Omental fat pad (tissue), 4 donors: ENCODE results near the gene LIMK2. TPM values are rescaled to one million over a fixed set of nuclear protein-coding genes. Genes with fewer than 3 reads are reported as not detected.

Source experiments
- ATAC-seq: fragments of 150-250 bp; one replicate; pipeline ENCODE4 v1.9.1; 2016; ENCODE audit warnings: mild to moderate bottlenecking, moderate library complexity; ENCODE audit not compliant: low FRiP score
- DNase-seq: peaks from one replicate; pipeline ENCODE4 v3.0.0-alpha.2; 2019; ENCODE audit warnings: low spot score
- CTCF ChIP-seq, 3 donors: fragments of 450-650 bp; IDR thresholded peaks; one replicate each; pipeline ENCODE4 v1.5.1; 2016 to 2017; ENCODE audit warnings: antibody characterized with exemption in 3 of 3, mild to moderate bottlenecking in 3 of 3, moderate library complexity in 2 of 3
- small RNA-seq: library from RNA; depleted of rRNA; stranded (forward); fragments of <200 nt; gene quantifications from one replicate; pipeline ENCODE3, GENCODE V24; 2016
- total RNA-seq, 4 donors: library from RNA; depleted of rRNA; stranded (reverse); fragments of >200 nt; gene quantifications; one replicate each; pipeline ENCODE4 v1.1.0, GENCODE V29; 2016

Gene LIMK2
- total RNA-seq, 4 donors from 2014 or later = 32.0 to 66.2 (median 40.7) TPM

DNA sequence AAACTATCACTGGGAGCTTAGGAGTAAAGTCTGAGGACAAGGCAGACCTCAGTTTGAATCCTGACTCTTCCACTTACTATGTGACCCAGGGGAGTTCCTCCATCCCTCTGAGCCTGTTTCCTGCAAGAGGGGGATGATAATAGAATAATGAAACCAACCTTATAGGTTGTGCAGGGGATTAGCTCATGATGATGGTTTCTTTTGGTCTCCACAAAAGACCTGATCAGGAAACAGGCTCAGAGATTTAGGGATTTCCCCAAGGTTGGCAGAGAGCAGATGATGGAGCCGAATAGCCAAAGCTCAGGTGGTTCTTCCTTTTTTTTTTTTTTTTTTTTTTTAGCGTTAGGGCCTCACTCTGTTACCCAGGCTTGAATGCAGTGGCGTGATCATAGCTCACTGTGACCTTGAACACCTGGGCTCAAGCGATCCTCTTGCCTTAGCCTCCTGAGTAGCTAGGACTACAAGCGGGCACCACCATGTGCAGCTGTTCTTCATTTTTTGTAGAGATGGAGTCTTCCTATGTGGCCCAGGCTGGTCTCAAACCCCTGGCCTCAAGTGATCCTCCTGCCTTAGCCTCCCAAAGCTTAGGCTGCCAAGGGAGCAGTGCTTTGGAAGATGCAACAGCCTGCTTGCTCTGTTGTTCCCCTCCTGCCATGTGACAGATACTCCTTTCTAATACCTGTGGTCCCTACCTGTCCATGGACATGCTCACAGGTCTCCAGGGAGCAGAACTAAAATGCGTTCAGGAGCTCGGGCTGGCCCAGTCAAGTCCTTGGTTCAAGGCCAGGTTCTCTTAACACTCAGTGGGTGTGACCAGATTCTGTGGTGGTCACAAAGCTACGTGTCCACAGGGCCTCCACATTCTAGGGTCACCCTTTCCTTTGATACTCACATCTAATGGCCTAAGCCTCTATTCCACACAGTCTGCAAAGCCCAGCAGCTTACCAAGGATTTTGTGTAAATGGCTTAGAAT is 111.8 kb downstream of the LIMK2 start:
- DNase-seq = no peak
- no peak for TF ChIP-seq CTCF (IDR thresholded peaks at IDR 0.05)
- ATAC-seq = no peak

DNA sequence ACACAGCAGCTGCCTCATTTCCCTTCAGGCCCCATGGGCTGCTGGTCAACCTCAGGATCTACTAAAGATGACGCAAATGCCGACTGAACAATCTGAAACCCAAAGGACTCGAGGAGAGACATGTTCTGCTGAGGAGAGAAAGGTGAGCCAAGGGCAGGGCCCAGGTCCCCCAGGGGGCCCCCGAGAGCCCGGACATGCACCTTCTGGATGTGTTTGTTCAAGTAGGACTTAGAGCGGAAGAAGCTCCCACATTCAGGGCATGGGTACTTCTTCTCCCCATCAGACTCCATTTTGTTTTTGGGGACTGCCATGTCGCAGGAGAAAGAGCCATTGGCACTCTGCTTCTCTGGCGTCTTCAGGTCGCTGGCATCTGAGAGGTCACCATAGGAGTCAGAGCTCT is 114.8 kb downstream of the LIMK2 start:
- ATAC-seq = no peak
- TF ChIP-seq CTCF (IDR thresholded peaks at IDR 0.05) = no peak
- no peak for DNase-seq

DNA sequence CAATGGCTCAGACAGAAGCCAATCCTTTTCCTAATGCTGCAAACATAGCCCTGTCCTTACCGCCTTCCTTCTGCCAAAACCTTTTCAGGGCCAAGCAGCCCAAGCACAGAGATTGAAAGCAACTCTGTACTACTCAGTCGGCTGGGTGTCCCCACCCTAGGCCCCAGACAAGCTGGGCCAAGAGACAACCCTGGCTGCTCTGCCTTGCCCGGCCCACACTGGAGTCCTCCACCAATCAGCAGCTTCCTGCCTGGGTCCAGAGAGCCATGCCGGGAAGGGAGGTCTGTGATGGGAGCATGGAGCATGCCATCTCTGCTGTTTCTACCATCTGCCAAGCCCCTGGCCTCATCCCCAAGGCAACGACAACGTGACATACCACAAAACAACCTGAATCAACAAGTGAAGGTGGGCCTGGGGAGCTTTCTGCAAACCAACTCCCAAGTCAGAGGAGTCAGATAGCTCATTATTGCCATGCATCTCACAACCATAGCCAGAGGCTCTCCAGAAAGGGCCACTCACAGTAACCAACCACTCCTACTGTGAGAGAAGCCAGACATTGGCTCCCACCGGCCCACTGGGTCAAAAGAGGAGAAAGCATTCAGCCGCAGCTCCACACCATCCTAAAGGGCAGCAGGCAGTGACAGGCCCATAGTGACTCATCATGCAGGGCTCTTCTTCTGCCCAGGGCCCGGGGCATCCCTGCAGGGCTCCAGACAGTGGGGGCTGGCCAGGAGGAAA is 115.9 kb downstream of the LIMK2 start:
- DNase-seq = no peak
- ATAC-seq = no peak

GRCh38 chr22:31328544-31328960 is 116.5 kb downstream of the LIMK2 start:
- TF ChIP-seq CTCF (IDR thresholded peaks at IDR 0.05) = no peak
- ATAC-seq (no peak), DNase-seq (no peak)

More for the DNA sequence above, 115.9 kb downstream of the LIMK2 start:
- TF ChIP-seq CTCF (IDR thresholded peaks at IDR 0.05) = no peak

- TF ChIP-seq CTCF (IDR thresholded peaks at IDR 0.05) = no peak
- ATAC-seq (no peak), DNase-seq (no peak)
Measured at GRCh38 chr22:31329029-31329428, 116.9 kb downstream of the LIMK2 start.

Small RNA genes within 50 kb of the gene (small RNA-seq; reads per million reads assigned to genes)
- gene RF00019 (not detected), gene RNA5SP496 (not detected), gene RNU6-1128P (not detected)

Other genes with a start within 250 kb of the LIMK2 start
- 10 to 100 TPM; 13.9 to 18.6 (median 16.0) TPM for gene MORC2, start 243.5 kb upstream of the LIMK2 start, total RNA-seq
- gene TUG1, start 243.0 kb upstream of the LIMK2 start, total RNA-seq = 100 to 1,000 TPM in 1 of 4 donors, 10 to 100 TPM in 3; 55.9 to 108 (median 61.0) TPM
- 100 to 1,000 TPM in 1 of 4 donors, 10 to 100 TPM in 3; 29.2 to 116 (median 32.2) TPM for gene SMTN, start 131.0 kb upstream of the LIMK2 start, total RNA-seq
- 100 to 1,000 TPM; 162 to 346 (median 230) TPM for gene SELENOM, start 104.7 kb upstream of the LIMK2 start, total RNA-seq
- gene INPP5J, start 89.3 kb upstream of the LIMK2 start, total RNA-seq = under 1 TPM; 0.24 to 0.84 (median 0.42) TPM
- gene PLA2G3, start 71.8 kb upstream of the LIMK2 start, total RNA-seq = not detected
- gene RNF185, start 52.1 kb upstream of the LIMK2 start, total RNA-seq = 10 to 100 TPM; 25.1 to 39.4 (median 30.0) TPM
- gene PIK3IP1, start 80.2 kb downstream of the LIMK2 start, total RNA-seq = 10 to 100 TPM; 32.8 to 61.2 (median 47.1) TPM
- 10 to 100 TPM; 10.8 to 15.4 (median 14.8) TPM for gene PATZ1, start 134.0 kb downstream of the LIMK2 start, total RNA-seq
- gene DRG1, start 187.3 kb downstream of the LIMK2 start, total RNA-seq = 10 to 100 TPM; 59.1 to 88.7 (median 69.2) TPM